Tibial nerve (tissue), 4 donors: ENCODE results near the gene XRCC4. TPM values are rescaled to one million over a fixed set of nuclear protein-coding genes. Genes with fewer than 3 reads are reported as not detected.
"Not testable (repeated sequence)": the region's sequence is repeated elsewhere in the genome, so short reads cannot be mapped to it uniquely, and the experiment has no call there.

Experiments used
- DNase-seq, 2 donors: peaks; one replicate each; pipeline ENCODE4 v3.0.0-alpha.2; 2019; ENCODE audit warnings: low spot score in 2 of 2
- H3K27ac ChIP-seq, 4 donors: fragments of 200-600 bp; sonication (generic) in 3 of 4; one replicate each; pipeline ENCODE4 v1.5.1; 2017 to 2019; ENCODE audit warnings: mild to moderate bottlenecking in 1 of 4
- H3K27me3 ChIP-seq, 2 donors: fragments of 200-600 bp; sonication (generic) in 1 of 2; one replicate each; pipeline versions ENCODE4 v1.5.1 to v1.6.0; 2017 to 2019
- H3K36me3 ChIP-seq, 3 donors: fragments of 200-600 bp; sonication (generic); one replicate each; pipeline ENCODE4 v1.5.1; 2018 to 2019
- H3K4me1 ChIP-seq, 4 donors: fragments of 200-600 bp; sonication (generic) in 3 of 4; one replicate each; pipeline ENCODE4 v1.5.1; 2017 to 2019
- H3K4me3 ChIP-seq, 4 donors: fragments of 200-600 bp; sonication (generic) in 3 of 4; one replicate each; pipeline ENCODE4 v1.5.1; 2017 to 2019; ENCODE audit warnings: mild to moderate bottlenecking in 1 of 4, moderate library complexity in 1 of 4
- H3K9me3 ChIP-seq, 4 donors: fragments of 200-600 bp; sonication (generic) in 3 of 4; one replicate each; pipeline ENCODE4 v1.5.1; 2017 to 2019
- CTCF ChIP-seq, 5 experiments: fragments of 200-600 bp in 3 of 5; fragments of 450-650 bp in 2 of 5; sonication (generic) in 3 of 5; IDR thresholded peaks; one replicate each; pipeline ENCODE4 v1.5.1; 2016 to 2019; ENCODE audit warnings: antibody characterized with exemption in 5 of 5, mild to moderate bottlenecking in 3 of 5, moderate library complexity in 2 of 5
- EP300 ChIP-seq, 2 donors: sonication (generic); formaldehyde crosslinking; IDR thresholded peaks; one replicate each; pipeline ENCODE4 v1.6.1; 2017; ENCODE audit warnings: antibody characterized with exemption in 2 of 2, mild to moderate bottlenecking in 1 of 2
- POLR2A ChIP-seq, 2 donors: fragments of 450-650 bp; IDR thresholded peaks; one replicate each; pipeline ENCODE4 v1.6.1; 2017; ENCODE audit warnings: antibody characterized with exemption in 2 of 2, mild to moderate bottlenecking in 2 of 2, moderate library complexity in 2 of 2
- WGBS, 2 donors: methylation state at CpG; one replicate each; pipeline ENCODE4 v1.1.5; 2018; 5-methylcytosine and 5-hydroxymethylcytosine counted together
- total RNA-seq, 4 donors: library from RNA; depleted of rRNA; stranded (reverse); fragments of >200 nt; gene quantifications; one replicate each; pipeline ENCODE4 v1.1.0, GENCODE V29; 2016

Gene XRCC4
- total RNA-seq, 4 donors from 2014 or later = 3.1 to 11.7 (median 8.2) TPM

- peaks cover 0 to 34% (median 0%) of the 10 kb centered on the region in 4 donors for H3K4me1 ChIP-seq
- H3K9me3 ChIP-seq = no peaks in the 10 kb centered on the region
- no peak overlapping the region for H3K4me3 ChIP-seq
- no peak for DNase-seq
- no peak for TF ChIP-seq EP300 (IDR thresholded peaks at IDR 0.05)
- TF ChIP-seq POLR2A (IDR thresholded peaks at IDR 0.05) = no peak
- TF ChIP-seq CTCF (IDR thresholded peaks at IDR 0.05) = no peak
- peaks cover 0 to 32% (median 0%) of the 10 kb centered on the region in 3 donors for H3K36me3 ChIP-seq
- H3K27ac ChIP-seq = no peak overlapping the region
- WGBS, 2 donors = 89 to 94% methylated on average over 2 of the region's 2 CpGs
- no peaks in the 10 kb centered on the region for H3K27me3 ChIP-seq
These were observed 22.2 kb upstream of the XRCC4 start for GRCh38 chr5:83055166-83055565.

GRCh38 chr5:83058726-83059125 lies 18.6 kb upstream of the XRCC4 start:
- no peaks in the 10 kb centered on the region for H3K9me3 ChIP-seq
- H3K4me1 ChIP-seq = peaks cover 0 to 34% (median 0%) of the 10 kb centered on the region in 4 donors
- H3K36me3 ChIP-seq = peaks cover 0 to 21% (median 0%) of the 10 kb centered on the region in 3 donors
- H3K27me3 ChIP-seq = no peaks in the 10 kb centered on the region
- no peak overlapping the region for H3K27ac ChIP-seq
- no peak for DNase-seq
- H3K4me3 ChIP-seq = no peak overlapping the region
- TF ChIP-seq CTCF (IDR thresholded peaks at IDR 0.05) = no peak
- TF ChIP-seq POLR2A (IDR thresholded peaks at IDR 0.05) = no peak
- no peak for TF ChIP-seq EP300 (IDR thresholded peaks at IDR 0.05)

- TF ChIP-seq EP300 (IDR thresholded peaks at IDR 0.05) (no peak), CTCF (IDR thresholded peaks at IDR 0.05) (no peak), POLR2A (IDR thresholded peaks at IDR 0.05) (no peak)
- WGBS, 2 donors = 62 to 72% methylated on average over 2 of the region's 2 CpGs
These were observed 18.0 kb upstream of the XRCC4 start for GRCh38 chr5:83059341-83059740.

GRCh38 chr5:83066548-83067110 lies 10.7 kb upstream of the XRCC4 start:
- WGBS, 2 donors = 80 to 82% methylated on average over 3 of the region's 3 CpGs
- no peak for DNase-seq
- Histone ChIP-seq H3K27ac (no peak overlapping the region), H3K27me3 (no peaks in the 10 kb centered on the region), H3K36me3 (peaks cover 0 to 2% (median 0%) of the 10 kb centered on the region in 3 donors), H3K4me3 (no peak overlapping the region), H3K9me3 (no peaks in the 10 kb centered on the region), H3K4me1 (peaks cover 0 to 49% (median 5%) of the 10 kb centered on the region in 4 donors)
- TF ChIP-seq CTCF (IDR thresholded peaks at IDR 0.05) (no peak), EP300 (IDR thresholded peaks at IDR 0.05) (no peak), POLR2A (IDR thresholded peaks at IDR 0.05) (no peak)

More at GRCh38 chr5:83059341-83059740, 18.0 kb upstream of the XRCC4 start:
- DNase-seq = no peak
- H3K27me3 ChIP-seq = no peaks in the 10 kb centered on the region
- H3K27ac ChIP-seq = no peak overlapping the region
- no peaks in the 10 kb centered on the region for H3K9me3 ChIP-seq
- H3K4me1 ChIP-seq = peaks cover 0 to 31% (median 0%) of the 10 kb centered on the region in 4 donors
- peaks cover 0 to 17% (median 0%) of the 10 kb centered on the region in 3 donors for H3K36me3 ChIP-seq
- no peak overlapping the region for H3K4me3 ChIP-seq

GRCh38 chr5:83067377-83067776 lies 10.0 kb upstream of the XRCC4 start:
- H3K9me3 ChIP-seq, H3K27me3 ChIP-seq, DNase-seq, H3K4me3 ChIP-seq, H3K27ac ChIP-seq, H3K36me3 ChIP-seq: not testable (repeated sequence)
- peaks cover 0 to 57% (median 5%) of the 10 kb centered on the region in 4 donors for H3K4me1 ChIP-seq
- 93 to 96% methylated on average over 4 of the region's 4 CpGs for WGBS, 2 donors
